Panc1 (cell line): ENCODE measurements around the gene ALK. TPM values are rescaled to one million over a fixed set of nuclear protein-coding genes. Genes with fewer than 3 reads are reported as not detected.

ENCODE experiments used
- ATAC-seq: fragments of 200-7000 bp; cut with Tn5 transposase; 2 replicates; pipeline ENCODE4 v1.9.1; 2020; ENCODE audit warnings: mild to moderate bottlenecking, moderate library complexity
- BruUV-seq: library from RNA; stranded (reverse); fragments of 400-500 nt; replicated peaks from 2 replicates; lab custom pipeline; 2021; lab: Mats Ljungman, UMichigan
- CTCF ChIA-PET: fragments of 300-600 bp; sonication (Branson Sonifier 250); formaldehyde crosslinking; loops from one replicate; lab custom pipeline; 2022; ENCODE audit warnings: antibody characterized with exemption; lab: Charles Lee
- POLR2A ChIA-PET: fragments of 300-600 bp; sonication (Branson Sonifier 250); formaldehyde crosslinking; loops from one replicate; lab custom pipeline; 2022; ENCODE audit warnings: antibody characterized with exemption; lab: Charles Lee
- DNase-seq: peaks from one replicate; pipeline ENCODE4 v3.0.0-alpha.2; 2010; ENCODE audit warnings: low read depth, low spot score
- H3K27ac ChIP-seq: 2 replicates; pipeline ENCODE4 v1.5.1; 2011; ENCODE audit warnings: mild to moderate bottlenecking, low read length, inconsistent platforms
- H3K27me3 ChIP-seq: fragments of 200-500 bp; sonication (Bioruptor generic); 2 replicates; pipeline ENCODE4 v1.6.0; 2014; ENCODE audit warnings: low read length, inconsistent platforms; ENCODE audit not compliant: control insufficient read depth, insufficient read depth
- H3K36me3 ChIP-seq: fragments of 200-500 bp; sonication (Bioruptor generic); 2 replicates; pipeline ENCODE4 v1.5.1; 2014; ENCODE audit warnings: inconsistent platforms, mild to moderate bottlenecking, low read length, moderate library complexity; ENCODE audit not compliant: control insufficient read depth, insufficient read depth
- H3K4me1 ChIP-seq: 2 replicates; pipeline ENCODE4 v1.5.1; 2011; ENCODE audit warnings: inconsistent platforms, mild to moderate bottlenecking, low read length, moderate library complexity; ENCODE audit not compliant: control insufficient read depth, insufficient read depth
- H3K4me3 ChIP-seq, 2 experiments: 2 replicates each; pipeline ENCODE4 v1.5.1; 2011 to 2012; ENCODE audit warnings: low read depth in 2 of 2, low read length in 2 of 2, mild to moderate bottlenecking in 2 of 2, inconsistent platforms in 1 of 2, moderate library complexity in 1 of 2
- H3K9me3 ChIP-seq: fragments of 200-500 bp; sonication (Bioruptor generic); 2 replicates; pipeline ENCODE4 v1.5.1; 2014; ENCODE audit warnings: low read depth, mild to moderate bottlenecking, inconsistent platforms, low read length, moderate library complexity; ENCODE audit not compliant: control insufficient read depth, insufficient read depth
- CTCF ChIP-seq: fragments of 450-650 bp; IDR thresholded peaks from 2 replicates; pipeline ENCODE4 v1.5.1; 2017; ENCODE audit warnings: mild to moderate bottlenecking
- POLR2AphosphoS5 ChIP-seq: IDR thresholded peaks from 2 replicates; pipeline ENCODE4 v1.6.1; 2012; ENCODE audit warnings: mild to moderate bottlenecking, low read depth, low read length, moderate library complexity
- SIN3A ChIP-seq: IDR thresholded peaks from 2 replicates; pipeline ENCODE4 v1.6.1; 2012; ENCODE audit warnings: low read depth, mild to moderate bottlenecking, low read length, moderate library complexity, borderline replicate concordance; ENCODE audit not compliant: insufficient read depth
- TCF7L2 ChIP-seq: IDR thresholded peaks from 2 replicates; pipeline ENCODE4 v1.6.1; 2011; ENCODE audit warnings: mild to moderate bottlenecking, low read depth, low read length, inconsistent platforms
- in situ Hi-C: cut with HindIII; loops from 2 replicates; pipeline ENCODE4 v1.10.0; 2016; ENCODE audit warnings: low sequenced_read_pairs, low pct_unique_long_range_greater_than_20kb
- intact Hi-C: fragments of 100-400 bp; cut with micrococcal nuclease; formaldehyde crosslinking; loops from one replicate; pipeline ENCODE4 v1.10.0; 2022; ENCODE audit not compliant: unreplicated experiment
- total RNA-seq: library from RNA; stranded (reverse); gene quantifications from one replicate; pipeline ENCODE4 v1.2.1, GENCODE V29; 2021; ENCODE audit not compliant: unreplicated experiment
- TF ChIP-seq, protein P1 (sequence below), 2 experiments: IDR thresholded peaks; 2 replicates each; pipeline ENCODE4 v1.6.1; 2011 to 2012; ENCODE audit warnings: low read depth in 2 of 2, control low read depth in 1 of 2, low read length in 1 of 2, mild to moderate bottlenecking in 1 of 2, moderate library complexity in 1 of 2; ENCODE audit not compliant: insufficient read depth in 1 of 2

ALK gene
- total RNA-seq, 1 experiment from 2014 or later: not detected

DNA sequence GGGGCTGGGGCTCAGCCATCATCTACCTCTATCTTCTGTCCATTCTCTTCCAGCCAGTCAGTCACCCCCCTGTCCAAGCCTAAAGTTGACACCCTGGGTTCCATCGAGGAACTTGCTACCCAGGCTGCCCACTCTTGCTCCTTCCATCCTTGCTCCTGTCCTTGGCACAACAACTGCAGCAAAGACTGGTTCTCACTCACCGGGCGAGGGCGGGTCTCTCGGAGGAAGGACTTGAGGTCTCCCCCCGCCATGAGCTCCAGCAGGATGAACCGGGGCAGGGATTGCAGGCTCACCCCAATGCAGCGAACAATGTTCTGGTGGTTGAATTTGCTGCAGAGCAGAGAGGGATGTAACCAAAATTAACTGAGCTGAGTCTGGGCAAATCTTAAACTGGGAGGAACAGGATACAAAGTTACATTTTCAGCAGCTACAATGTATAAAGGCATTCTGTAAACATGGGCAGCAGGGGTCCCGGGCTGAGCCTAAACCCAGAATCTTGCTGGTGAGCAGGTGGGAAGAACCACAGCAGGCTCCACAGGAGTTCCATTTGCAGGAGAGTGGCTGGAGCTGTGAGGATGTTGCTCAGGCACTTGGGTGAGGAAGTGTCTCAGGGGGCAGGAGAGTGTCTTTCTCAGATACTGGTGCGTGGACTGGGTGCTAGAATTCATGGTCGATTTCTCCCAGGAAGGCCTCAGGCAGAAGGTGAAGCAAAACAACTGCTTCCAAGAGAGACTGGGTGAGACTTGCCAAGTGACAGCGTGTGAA lies 700.7 kb downstream of the ALK start:
- CTCF ChIA-PET: no interaction called here
- no peak for DNase-seq

GRCh38 chr2:29219374-29219773 lies 702.0 kb downstream of the ALK start:
- ATAC-seq: no peak
- H3K4me1 ChIP-seq: no peaks in the 10 kb centered on the region
- in situ Hi-C loops: no loop called here
- TF ChIP-seq CTCF (no peak), TCF7L2 (no peak), POLR2AphosphoS5 (no peak), SIN3A (no peak)
- TF ChIP-seq, protein P1, sequence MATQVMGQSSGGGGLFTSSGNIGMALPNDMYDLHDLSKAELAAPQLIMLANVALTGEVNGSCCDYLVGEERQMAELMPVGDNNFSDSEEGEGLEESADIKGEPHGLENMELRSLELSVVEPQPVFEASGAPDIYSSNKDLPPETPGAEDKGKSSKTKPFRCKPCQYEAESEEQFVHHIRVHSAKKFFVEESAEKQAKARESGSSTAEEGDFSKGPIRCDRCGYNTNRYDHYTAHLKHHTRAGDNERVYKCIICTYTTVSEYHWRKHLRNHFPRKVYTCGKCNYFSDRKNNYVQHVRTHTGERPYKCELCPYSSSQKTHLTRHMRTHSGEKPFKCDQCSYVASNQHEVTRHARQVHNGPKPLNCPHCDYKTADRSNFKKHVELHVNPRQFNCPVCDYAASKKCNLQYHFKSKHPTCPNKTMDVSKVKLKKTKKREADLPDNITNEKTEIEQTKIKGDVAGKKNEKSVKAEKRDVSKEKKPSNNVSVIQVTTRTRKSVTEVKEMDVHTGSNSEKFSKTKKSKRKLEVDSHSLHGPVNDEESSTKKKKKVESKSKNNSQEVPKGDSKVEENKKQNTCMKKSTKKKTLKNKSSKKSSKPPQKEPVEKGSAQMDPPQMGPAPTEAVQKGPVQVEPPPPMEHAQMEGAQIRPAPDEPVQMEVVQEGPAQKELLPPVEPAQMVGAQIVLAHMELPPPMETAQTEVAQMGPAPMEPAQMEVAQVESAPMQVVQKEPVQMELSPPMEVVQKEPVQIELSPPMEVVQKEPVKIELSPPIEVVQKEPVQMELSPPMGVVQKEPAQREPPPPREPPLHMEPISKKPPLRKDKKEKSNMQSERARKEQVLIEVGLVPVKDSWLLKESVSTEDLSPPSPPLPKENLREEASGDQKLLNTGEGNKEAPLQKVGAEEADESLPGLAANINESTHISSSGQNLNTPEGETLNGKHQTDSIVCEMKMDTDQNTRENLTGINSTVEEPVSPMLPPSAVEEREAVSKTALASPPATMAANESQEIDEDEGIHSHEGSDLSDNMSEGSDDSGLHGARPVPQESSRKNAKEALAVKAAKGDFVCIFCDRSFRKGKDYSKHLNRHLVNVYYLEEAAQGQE (IDR thresholded peaks at IDR 0.05; ENCODE audit: insufficient read depth in 1 of 2, low read depth in 2 of 2, low read length in 1 of 2): no peak
- no TSS peak for BruUV-seq
- no peaks in the 10 kb centered on the region for H3K27me3 ChIP-seq
- no peak overlapping the region for H3K27ac ChIP-seq
- ChIA-PET POLR2A (no interaction called here), CTCF (no interaction called here)
- H3K4me3 ChIP-seq: no peak overlapping the region
- DNase-seq: no peak
- no peaks in the 10 kb centered on the region for H3K36me3 ChIP-seq
- intact Hi-C loops: no loop called here
- no peaks in the 10 kb centered on the region for H3K9me3 ChIP-seq

More for the DNA sequence above, 700.7 kb downstream of the ALK start:
- no peak for TF ChIP-seq TCF7L2
- intact Hi-C loops: no loop called here
- in situ Hi-C loops: no loop called here
- H3K4me1 ChIP-seq: no peaks in the 10 kb centered on the region
- no TSS peak for BruUV-seq
- H3K27me3 ChIP-seq: no peaks in the 10 kb centered on the region
- no peak overlapping the region for H3K27ac ChIP-seq
- ATAC-seq: no peak
- no peaks in the 10 kb centered on the region for H3K36me3 ChIP-seq
- H3K4me3 ChIP-seq: no peak overlapping the region
- H3K9me3 ChIP-seq: no peaks in the 10 kb centered on the region
- POLR2A ChIA-PET: no interaction called here

GRCh38 chr2:29218550-29219125 lies 702.7 kb downstream of the ALK start:
- no peak overlapping the region for H3K27ac ChIP-seq
- no peaks in the 10 kb centered on the region for H3K4me1 ChIP-seq
- H3K4me3 ChIP-seq: no peak overlapping the region
- no peaks in the 10 kb centered on the region for H3K9me3 ChIP-seq
- H3K27me3 ChIP-seq: no peaks in the 10 kb centered on the region
- TF ChIP-seq SIN3A: no peak
- TF ChIP-seq, protein P1 (IDR thresholded peaks at IDR 0.05; ENCODE audit: insufficient read depth in 1 of 2, low read depth in 2 of 2, low read length in 1 of 2): no peak
- intact Hi-C loops (no loop called here), in situ Hi-C loops (no loop called here)
- ChIA-PET POLR2A (no interaction called here), CTCF (no interaction called here)
- BruUV-seq: no TSS peak
- ATAC-seq (no peak), DNase-seq (no peak)
- H3K36me3 ChIP-seq: no peaks in the 10 kb centered on the region
